ENCODE measurements around the gene SERPINA6. TPM values are rescaled to one million over a fixed set of nuclear protein-coding genes. Genes with fewer than 3 reads are reported as not detected.
"Not testable (repeated sequence)": the region's sequence is repeated elsewhere in the genome, so short reads cannot be mapped to it uniquely, and the experiment has no call there.

SERPINA6 gene
- total RNA-seq, 4 donors from 2014 or later, result not detected

DNA sequence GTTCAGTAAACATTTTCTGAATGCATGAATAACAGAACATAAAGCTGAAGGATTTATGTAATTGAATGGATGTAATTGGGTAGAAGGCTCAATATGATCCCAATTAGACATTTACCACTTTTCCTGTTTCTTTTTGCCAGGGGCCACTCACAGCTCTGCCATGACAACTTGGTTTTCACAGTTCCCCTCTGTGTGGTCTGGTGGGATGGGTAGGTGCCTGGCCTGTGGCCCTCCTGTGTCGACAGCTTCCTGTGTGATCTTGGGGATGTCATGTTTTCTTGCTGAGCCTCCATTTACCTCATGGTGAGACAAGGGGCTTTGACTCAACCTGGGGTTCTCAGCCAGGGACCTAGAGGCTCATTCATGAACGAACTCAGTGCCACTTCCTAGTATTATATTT is 17.5 kb downstream of the SERPINA6 start:
- no peak for ATAC-seq
- no peaks in the 10 kb centered on the region for H3K36me3 ChIP-seq
- 67% methylated on average over 1 of the region's 2 CpGs; no CpG with 5 or more reads in 1 of the 2 donors for WGBS, 2 donors (ENCODE audit: low coverage in 1 of 2)
- no peak for TF ChIP-seq CTCF (IDR thresholded peaks at IDR 0.05)
- TF ChIP-seq POLR2AphosphoS5 (IDR thresholded peaks at IDR 0.05), result no peak
- TF ChIP-seq EP300 (IDR thresholded peaks at IDR 0.05), result no peak
- no peak for TF ChIP-seq POLR2A (IDR thresholded peaks at IDR 0.05)
- no peak overlapping the region for H3K4me3 ChIP-seq
- H3K4me1 ChIP-seq, result no peaks in the 10 kb centered on the region
- H3K27ac ChIP-seq, result no peak overlapping the region
- H3K27me3 ChIP-seq, result peaks cover 6% of the 10 kb centered on the region
- peaks cover 0 to 15% (median 0%) of the 10 kb centered on the region in 3 donors for H3K9me3 ChIP-seq

GRCh38 chr14:94304243-94304642 is 18.9 kb downstream of the SERPINA6 start:
- H3K36me3 ChIP-seq, result no peaks in the 10 kb centered on the region
- peaks cover 6% of the 10 kb centered on the region for H3K27me3 ChIP-seq
- no peak for TF ChIP-seq EP300 (IDR thresholded peaks at IDR 0.05)
- H3K4me1 ChIP-seq, result no peaks in the 10 kb centered on the region
- peaks cover 0 to 15% (median 0%) of the 10 kb centered on the region in 3 donors for H3K9me3 ChIP-seq
- no peak overlapping the region for H3K4me3 ChIP-seq
- 70 to 91% methylated on average over 5 to 6 of the region's 6 CpGs for WGBS, 2 donors (ENCODE audit: low coverage in 1 of 2)
- ATAC-seq, result no peak
- no peak overlapping the region for H3K27ac ChIP-seq

DNA sequence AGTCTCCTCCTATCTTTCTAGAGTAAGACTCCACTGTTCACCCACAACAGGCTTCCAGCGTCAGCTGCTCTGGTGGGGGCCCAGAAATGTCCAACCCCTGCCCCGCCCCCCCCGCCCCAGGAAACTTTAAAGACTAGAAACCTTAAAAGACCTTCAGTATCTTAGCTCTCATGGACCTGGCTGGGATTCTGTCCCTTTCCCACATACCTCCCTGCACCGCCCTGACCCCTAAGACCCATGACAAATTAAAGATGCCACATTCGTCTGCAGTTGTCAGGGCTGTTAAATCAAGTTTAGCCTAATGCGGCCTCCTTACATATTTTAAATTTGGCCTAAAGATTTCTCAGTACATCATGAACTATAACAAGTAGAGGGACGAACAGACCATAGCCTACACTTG is 20.0 kb downstream of the SERPINA6 start:
- Histone ChIP-seq H3K27me3 (peaks cover 3% of the 10 kb centered on the region), H3K36me3 (no peaks in the 10 kb centered on the region), H3K9me3 (peaks cover 0 to 11% (median 0%) of the 10 kb centered on the region in 3 donors), H3K4me1 (no peaks in the 10 kb centered on the region), H3K27ac (no peak overlapping the region), H3K4me3 (no peak overlapping the region)
- 72 to 76% methylated on average over 4 to 5 of the region's 7 CpGs for WGBS, 2 donors (ENCODE audit: low coverage in 1 of 2)
- TF ChIP-seq POLR2AphosphoS5 (IDR thresholded peaks at IDR 0.05) (no peak), CTCF (IDR thresholded peaks at IDR 0.05) (no peak), EP300 (IDR thresholded peaks at IDR 0.05) (no peak), POLR2A (IDR thresholded peaks at IDR 0.05) (no peak)
- no peak for ATAC-seq

DNA sequence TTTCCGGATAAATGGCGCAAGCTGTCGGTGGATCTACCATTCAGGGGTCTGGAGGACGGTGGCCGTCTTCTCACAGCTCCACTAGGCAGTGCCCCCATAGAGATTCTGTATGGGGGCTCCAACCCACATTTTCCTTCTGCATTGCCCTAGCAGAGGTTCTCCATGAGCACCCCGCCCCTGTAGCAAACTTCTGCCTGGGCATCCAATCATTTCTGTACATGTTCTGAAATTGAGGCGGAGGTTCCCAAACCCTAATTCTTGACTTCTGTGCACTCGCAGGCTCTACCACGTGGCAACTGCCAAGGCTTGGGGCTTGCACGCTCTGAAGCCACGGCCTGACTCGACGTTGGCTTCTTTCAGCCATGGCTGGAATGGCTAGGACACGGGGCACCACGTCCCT is 25.0 kb downstream of the SERPINA6 start:
- no peak overlapping the region for H3K27ac ChIP-seq
- TF ChIP-seq CTCF (IDR thresholded peaks at IDR 0.05) (no peak), POLR2A (IDR thresholded peaks at IDR 0.05) (no peak), POLR2AphosphoS5 (IDR thresholded peaks at IDR 0.05) (no peak), EP300 (IDR thresholded peaks at IDR 0.05) (no peak)
- 92 to 100% methylated on average over 1 to 10 of the region's 15 CpGs for WGBS, 2 donors (ENCODE audit: low coverage in 1 of 2)
- H3K4me1 ChIP-seq, result no peaks in the 10 kb centered on the region
- H3K4me3 ChIP-seq, result no peak overlapping the region
- H3K36me3 ChIP-seq, result no peaks in the 10 kb centered on the region
- no peak for ATAC-seq
- H3K27me3 ChIP-seq, result no peaks in the 10 kb centered on the region
- H3K9me3 ChIP-seq, result no peaks in the 10 kb centered on the region

DNA sequence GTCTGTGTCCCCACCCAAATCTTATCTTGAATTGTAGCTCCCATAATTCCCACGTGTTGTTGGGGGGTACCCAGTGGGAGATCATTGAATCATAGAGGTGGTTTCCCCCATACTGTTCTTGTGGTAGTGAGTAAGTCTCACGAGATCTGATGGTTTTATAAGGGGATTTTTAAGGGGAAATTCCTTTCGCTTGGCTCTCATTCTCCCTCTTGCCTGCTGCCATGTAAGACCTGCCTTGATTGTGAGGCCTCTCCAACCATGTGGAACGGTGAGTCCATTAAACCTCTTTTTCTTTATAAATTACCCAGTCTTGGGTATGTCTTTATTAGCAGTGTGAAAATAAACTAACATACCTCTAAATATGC is 27.0 kb downstream of the SERPINA6 start:
- not testable (repeated sequence) for H3K4me3 ChIP-seq, ATAC-seq, H3K27ac ChIP-seq, H3K27me3 ChIP-seq, H3K36me3 ChIP-seq, H3K4me1 ChIP-seq, H3K9me3 ChIP-seq
- 71 to 76% methylated on average over 4 of the region's 4 CpGs for WGBS, 2 donors (ENCODE audit: low coverage in 1 of 2)

DNA sequence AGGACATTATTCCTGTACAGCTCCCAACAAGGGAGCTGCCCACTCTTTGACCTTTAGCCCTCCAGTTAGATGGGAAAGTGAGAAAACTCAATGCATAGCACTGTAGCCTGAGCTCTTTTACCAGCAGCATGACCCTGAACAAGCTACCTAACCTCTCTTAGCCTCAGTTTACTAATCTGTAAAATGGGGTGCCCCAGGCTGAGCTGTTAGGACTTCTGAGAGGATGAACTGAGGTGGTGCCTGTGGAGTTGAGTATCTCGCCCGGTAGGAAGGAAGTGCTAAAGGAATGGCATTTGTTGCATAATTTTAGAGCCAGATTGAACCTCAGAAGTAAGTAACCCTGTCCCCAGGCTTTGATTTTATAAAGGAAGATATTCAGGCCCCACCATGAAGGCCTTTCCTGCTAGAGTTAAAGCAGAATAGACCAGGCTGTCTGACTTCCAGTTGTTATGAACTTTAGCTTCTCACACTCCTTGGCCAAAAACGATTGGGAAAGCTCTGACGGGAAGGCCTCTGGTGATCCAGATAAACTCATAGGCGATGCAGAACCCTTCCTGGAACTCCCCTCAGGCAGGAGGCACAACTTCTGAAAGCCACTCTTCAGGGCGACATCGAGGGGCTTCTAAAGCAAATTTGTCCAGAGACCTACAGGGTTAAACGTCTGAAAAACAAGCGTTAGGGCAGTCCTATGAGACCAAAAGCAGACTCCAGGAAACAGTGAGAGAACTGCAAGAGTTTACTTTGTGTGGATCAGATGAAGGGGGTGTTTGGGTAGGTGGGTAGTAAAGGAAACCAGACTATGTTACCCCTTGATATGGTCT is 27.6 kb downstream of the SERPINA6 start:
- Histone ChIP-seq H3K36me3 (no peaks in the 10 kb centered on the region), H3K4me1 (no peaks in the 10 kb centered on the region), H3K27ac (no peak overlapping the region), H3K4me3 (no peak overlapping the region), H3K9me3 (no peaks in the 10 kb centered on the region), H3K27me3 (no peaks in the 10 kb centered on the region)
- ATAC-seq, result no peak
- TF ChIP-seq EP300 (IDR thresholded peaks at IDR 0.05) (no peak), POLR2A (IDR thresholded peaks at IDR 0.05) (no peak)
- WGBS, 2 donors (ENCODE audit: low coverage in 1 of 2), result 64 to 89% methylated on average over 5 to 7 of the region's 9 CpGs
